RWPE2 (cell line): ENCODE data around the gene XAB2.

Experiments used
- ATAC-seq: fragments of 200-7000 bp; cut with Tn5 transposase; 3 replicates; pipeline ENCODE4 v1.9.1; 2021; ENCODE audit warnings: low read depth
- DNase-seq: peaks from one replicate; pipeline ENCODE4 v3.0.0-alpha.2; 2020; ENCODE audit warnings: low spot score
- H3K27ac ChIP-seq: fragments of 450-650 bp; 2 replicates; pipeline ENCODE4 v1.5.1; 2017; ENCODE audit warnings: mild to moderate bottlenecking; ENCODE audit not compliant: poor library complexity, severe bottlenecking
- H3K27me3 ChIP-seq: fragments of 250-450 bp; sonication (Bioruptor Pico); 2 replicates; pipeline ENCODE4 v1.5.1; 2021; ENCODE audit warnings: mild to moderate bottlenecking, moderate library complexity; ENCODE audit not compliant: insufficient read depth, poor library complexity, severe bottlenecking
- H3K36me3 ChIP-seq: fragments of 250-450 bp; sonication (Bioruptor Pico); 2 replicates; pipeline ENCODE4 v1.5.1; 2020; ENCODE audit warnings: low read depth, mild to moderate bottlenecking, moderate library complexity
- H3K4me1 ChIP-seq: fragments of 250-450 bp; sonication (Bioruptor Pico); 2 replicates; pipeline ENCODE4 v1.5.1; 2021; ENCODE audit warnings: mild to moderate bottlenecking, moderate library complexity; ENCODE audit not compliant: insufficient read depth, poor library complexity, severe bottlenecking
- H3K4me3 ChIP-seq: fragments of 250-450 bp; sonication (Bioruptor Pico); 2 replicates; pipeline ENCODE4 v1.5.1; 2021; ENCODE audit warnings: mild to moderate bottlenecking, moderate library complexity; ENCODE audit not compliant: severe bottlenecking
- H3K9me3 ChIP-seq: fragments of 250-450 bp; sonication (Bioruptor Pico); 2 replicates; pipeline ENCODE4 v1.5.1; 2021; ENCODE audit warnings: mild to moderate bottlenecking, moderate library complexity; ENCODE audit not compliant: severe bottlenecking
- CTCF ChIP-seq: fragments of 450-650 bp; IDR thresholded peaks from one replicate; pipeline ENCODE4 v1.5.1; 2017; ENCODE audit warnings: mild to moderate bottlenecking, moderate library complexity; ENCODE audit not compliant: poor library complexity, severe bottlenecking

The XAB2 gene

GRCh38 chr19:7638802-7639465, 9.6 kb upstream of the XAB2 start:
- TF ChIP-seq CTCF, result no peak
- ATAC-seq (no peak), DNase-seq (no peak)
- peaks cover 3% of the 10 kb centered on the region for H3K4me1 ChIP-seq
- H3K27ac ChIP-seq, result no peak overlapping the region
- no peak overlapping the region for H3K4me3 ChIP-seq
- no peaks in the 10 kb centered on the region; the same call in 1 of the 2 replicates for H3K36me3 ChIP-seq
- H3K9me3 ChIP-seq, result no peaks in the 10 kb centered on the region
- no peaks in the 10 kb centered on the region for H3K27me3 ChIP-seq

- no peaks in the 10 kb centered on the region for H3K9me3 ChIP-seq
- DNase-seq (no peak), ATAC-seq (peak; percentile 32; the same call in 1 of the 3 replicates)
- peaks cover 3% of the 10 kb centered on the region for H3K4me1 ChIP-seq
- H3K27me3 ChIP-seq, result no peaks in the 10 kb centered on the region
- H3K4me3 ChIP-seq, result peak overlapping the region; percentile 79
- peak overlapping the region; percentile 22 for H3K27ac ChIP-seq
- no peaks in the 10 kb centered on the region; the same call in 1 of the 2 replicates for H3K36me3 ChIP-seq
- no peak for TF ChIP-seq CTCF
These were observed 8.3 kb upstream of the XAB2 start for GRCh38 chr19:7637374-7638256.

GRCh38 chr19:7636691-7637373, 7.5 kb upstream of the XAB2 start, which contains the start of gene STXBP2:
TSS of gene STXBP2 (plus strand) at chr19:7637110. CDS start at chr19:7637150, 40 bp downstream.
- no peak for DNase-seq
- Histone ChIP-seq H3K36me3 (no peaks in the 10 kb centered on the region; the same call in 1 of the 2 replicates), H3K4me1 (peaks cover 3% of the 10 kb centered on the region), H3K9me3 (no peaks in the 10 kb centered on the region), H3K27ac (peak within 1 kb of the TSS; percentile 22), H3K4me3 (peak within 1 kb of the TSS; percentile 79), H3K27me3 (no peaks in the 10 kb centered on the region)
- TF ChIP-seq CTCF, result no peak
- peak; percentile 78 for ATAC-seq

- no peaks in the 10 kb centered on the region for H3K27me3 ChIP-seq
- H3K9me3 ChIP-seq, result no peaks in the 10 kb centered on the region
- peaks cover 3% of the 10 kb centered on the region for H3K4me1 ChIP-seq
- no peak for DNase-seq
- peak overlapping the region; percentile 79 for H3K4me3 ChIP-seq
- no peak for TF ChIP-seq CTCF
- H3K36me3 ChIP-seq, result no peaks in the 10 kb centered on the region; the same call in 1 of the 2 replicates
- no peak for ATAC-seq
- H3K27ac ChIP-seq, result no peak overlapping the region
These were observed 7.0 kb upstream of the XAB2 start for GRCh38 chr19:7636317-7636690.
